Left lung (tissue), 10 donors: ENCODE data around the gene FAM120A. TPM values are rescaled to one million over a fixed set of nuclear protein-coding genes. Genes with fewer than 3 reads are reported as not detected.
A peak's percentile ranks its signal among the peaks of the same experiment; 100 is the strongest.

ENCODE experiments used
- ATAC-seq: fragments of 200-7000 bp; cut with Tn5 transposase; one replicate; pipeline ENCODE4 v1.9.1; 2020; ENCODE audit warnings: moderate library complexity
- DNase-seq, 4 donors: peaks; one replicate each; pipeline ENCODE4 v3.0.0-alpha.2; 2013 to 2020
- H3K27ac ChIP-seq, 2 donors: fragments of 200-600 bp; sonication (generic) in 1 of 2; one replicate each; pipeline versions ENCODE4 v1.5.0 to v1.8.0; 2020 to 2021
- H3K27me3 ChIP-seq, 2 donors: fragments of 200-600 bp; sonication (generic) in 1 of 2; one replicate each; pipeline versions ENCODE4 v1.5.0 to v1.8.0; 2020 to 2021
- H3K36me3 ChIP-seq, 2 donors: fragments of 200-600 bp; sonication (generic) in 1 of 2; one replicate each; pipeline versions ENCODE4 v1.5.0 to v1.8.0; 2020 to 2021
- H3K4me1 ChIP-seq, 2 donors: fragments of 200-600 bp; one replicate each; pipeline ENCODE4 v1.8.0; 2021
- H3K4me3 ChIP-seq, 2 donors: fragments of 200-600 bp; sonication (generic) in 1 of 2; one replicate each; pipeline versions ENCODE4 v1.5.0 to v1.8.0; 2020 to 2021; ENCODE audit warnings: mild to moderate bottlenecking in 1 of 2
- H3K9me3 ChIP-seq, 2 donors: fragments of 200-600 bp; sonication (generic) in 1 of 2; one replicate each; pipeline versions ENCODE4 v1.5.0 to v1.8.0; 2020 to 2021
- intact Hi-C, 2 donors: fragments of 100-400 bp; cut with DNase I; formaldehyde crosslinking; loops; one replicate each; pipeline versions ENCODE4 v1.11.2 to v1.14.2; 2022
- polyA plus RNA-seq, 6 donors: library from polyadenylated mRNA; unstranded; fragments of 120-200 nt; gene quantifications; one replicate each; pipeline ENCODE4 v1.2.1, GENCODE V29; 2013; ENCODE audit not compliant: insufficient read length in 6 of 6
- total RNA-seq, 2 donors: library from RNA; stranded (reverse); fragmentation: NEBNext Ultra II Directional; extraction: Animal tissue kit (Norgen Biotek cat#: 25700); gene quantifications; one replicate each; pipeline ENCODE4 v1.2.1, GENCODE V29; 2021
- TF ChIP-seq, protein P1 (sequence below), 2 donors: fragments of 200-600 bp; sonication (generic) in 1 of 2; IDR thresholded peaks; one replicate each; pipeline versions ENCODE4 v1.5.0 to v1.8.0; 2021; ENCODE audit warnings: antibody characterized with exemption in 2 of 2
- donor health status: DM: no; HTN: yes; CAD: no.
- donor health status: DM: no; HTN: no; CAD: no.

The FAM120A gene
- total and polyA plus RNA-seq, 8 donors: 61.0 to 160 (median 74.0) TPM

DNA sequence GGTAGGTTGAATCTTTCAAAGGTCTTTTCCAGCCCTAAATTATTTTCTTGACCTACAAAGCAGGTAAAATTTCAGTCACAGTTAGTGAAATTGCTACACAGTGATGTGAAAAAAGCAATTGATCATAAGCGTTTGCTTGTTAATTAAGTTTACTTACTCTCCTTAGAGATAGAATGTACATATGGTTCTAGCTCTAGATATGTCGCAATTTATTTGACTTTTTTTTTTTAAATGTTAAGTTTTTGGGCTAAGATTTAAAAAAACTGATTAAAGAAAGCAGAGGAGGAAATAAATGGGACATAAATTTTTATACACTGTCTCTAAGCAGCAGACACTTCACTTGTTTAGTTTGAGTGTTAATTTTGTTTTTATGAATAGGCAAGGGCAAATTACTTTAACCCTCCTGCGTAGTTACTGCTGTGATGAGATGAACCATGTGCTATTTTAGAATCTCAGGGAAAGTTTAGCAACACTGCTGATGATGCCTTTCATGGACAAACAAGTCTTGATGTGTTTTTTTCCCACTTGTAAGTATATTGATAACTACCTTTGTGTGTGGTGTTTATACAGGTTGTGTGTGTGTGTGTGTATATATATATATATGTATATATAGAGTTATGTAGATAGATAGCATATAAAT, 40.2 kb downstream of the FAM120A start:
- Histone ChIP-seq H3K27ac (no peak overlapping the region), H3K4me3 (no peak overlapping the region), H3K9me3 (no peaks in the 10 kb centered on the region), H3K4me1 (peaks cover 0 to 32% of the 10 kb centered on the region in 2 donors), H3K27me3 (no peaks in the 10 kb centered on the region), H3K36me3 (peaks cover 0 to 29% of the 10 kb centered on the region in 2 donors)
- ATAC-seq (no peak), DNase-seq (no peak)
- TF ChIP-seq, protein P1, sequence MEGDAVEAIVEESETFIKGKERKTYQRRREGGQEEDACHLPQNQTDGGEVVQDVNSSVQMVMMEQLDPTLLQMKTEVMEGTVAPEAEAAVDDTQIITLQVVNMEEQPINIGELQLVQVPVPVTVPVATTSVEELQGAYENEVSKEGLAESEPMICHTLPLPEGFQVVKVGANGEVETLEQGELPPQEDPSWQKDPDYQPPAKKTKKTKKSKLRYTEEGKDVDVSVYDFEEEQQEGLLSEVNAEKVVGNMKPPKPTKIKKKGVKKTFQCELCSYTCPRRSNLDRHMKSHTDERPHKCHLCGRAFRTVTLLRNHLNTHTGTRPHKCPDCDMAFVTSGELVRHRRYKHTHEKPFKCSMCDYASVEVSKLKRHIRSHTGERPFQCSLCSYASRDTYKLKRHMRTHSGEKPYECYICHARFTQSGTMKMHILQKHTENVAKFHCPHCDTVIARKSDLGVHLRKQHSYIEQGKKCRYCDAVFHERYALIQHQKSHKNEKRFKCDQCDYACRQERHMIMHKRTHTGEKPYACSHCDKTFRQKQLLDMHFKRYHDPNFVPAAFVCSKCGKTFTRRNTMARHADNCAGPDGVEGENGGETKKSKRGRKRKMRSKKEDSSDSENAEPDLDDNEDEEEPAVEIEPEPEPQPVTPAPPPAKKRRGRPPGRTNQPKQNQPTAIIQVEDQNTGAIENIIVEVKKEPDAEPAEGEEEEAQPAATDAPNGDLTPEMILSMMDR (IDR thresholded peaks at IDR 0.05): no peak
- intact Hi-C loops: no loop called here

DNA sequence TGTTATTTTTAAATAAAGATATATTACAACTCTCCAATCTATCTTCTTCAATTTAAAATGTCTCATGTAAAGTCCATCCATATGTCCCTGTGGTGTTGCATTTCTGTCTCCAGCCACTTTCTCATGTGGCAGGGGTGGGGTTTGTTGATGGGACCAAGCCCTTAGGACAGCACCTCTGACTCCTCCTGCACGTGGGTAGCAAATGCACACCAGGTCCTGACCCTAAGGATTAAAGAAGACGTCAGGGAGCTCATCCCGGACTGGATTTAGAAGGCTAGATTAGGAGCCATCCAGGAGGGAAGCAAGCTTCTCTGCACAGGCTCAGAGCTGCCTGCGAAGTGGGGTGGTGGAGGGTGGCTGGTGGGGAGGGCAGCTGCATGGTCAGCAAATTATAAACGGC, 40.8 kb downstream of the FAM120A start:
- Histone ChIP-seq H3K9me3 (no peaks in the 10 kb centered on the region), H3K4me3 (no peak overlapping the region), H3K4me1 (peaks cover 0 to 32% of the 10 kb centered on the region in 2 donors), H3K27me3 (no peaks in the 10 kb centered on the region), H3K36me3 (peaks cover 0 to 34% of the 10 kb centered on the region in 2 donors), H3K27ac (no peak overlapping the region)
- intact Hi-C loops: no loop called here
- DNase-seq (no peak), ATAC-seq (no peak)
- TF ChIP-seq, protein P1 (IDR thresholded peaks at IDR 0.05): no peak

DNA sequence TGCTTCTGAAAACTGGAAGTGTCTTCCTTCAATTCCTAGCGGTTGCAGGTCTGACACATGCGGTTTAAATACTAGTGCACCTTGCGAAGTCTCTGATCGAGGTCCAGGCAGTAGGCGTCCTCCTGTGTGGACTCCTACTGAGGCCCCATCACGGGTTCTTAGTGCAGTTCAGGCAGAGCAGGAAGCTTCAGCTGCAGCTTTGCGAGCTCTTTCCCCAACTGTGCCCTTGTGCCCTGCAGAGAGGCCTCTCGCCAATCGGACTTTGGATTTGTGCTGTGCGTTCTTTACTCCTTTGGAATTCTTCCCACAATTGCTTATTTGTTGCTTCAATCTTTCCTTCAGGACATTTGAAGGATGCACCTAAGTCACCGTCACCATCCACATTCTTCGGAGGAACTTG, 42.5 kb downstream of the FAM120A start:
- TF ChIP-seq, protein P1 (IDR thresholded peaks at IDR 0.05): no peak
- Histone ChIP-seq H3K4me1 (peaks cover 0 to 29% of the 10 kb centered on the region in 2 donors), H3K27me3 (no peaks in the 10 kb centered on the region), H3K27ac (no peak overlapping the region), H3K9me3 (no peaks in the 10 kb centered on the region), H3K4me3 (no peak overlapping the region), H3K36me3 (peaks cover 0 to 50% of the 10 kb centered on the region in 2 donors)
- ATAC-seq (no peak), DNase-seq (no peak)
- intact Hi-C loops: no loop called here

DNA sequence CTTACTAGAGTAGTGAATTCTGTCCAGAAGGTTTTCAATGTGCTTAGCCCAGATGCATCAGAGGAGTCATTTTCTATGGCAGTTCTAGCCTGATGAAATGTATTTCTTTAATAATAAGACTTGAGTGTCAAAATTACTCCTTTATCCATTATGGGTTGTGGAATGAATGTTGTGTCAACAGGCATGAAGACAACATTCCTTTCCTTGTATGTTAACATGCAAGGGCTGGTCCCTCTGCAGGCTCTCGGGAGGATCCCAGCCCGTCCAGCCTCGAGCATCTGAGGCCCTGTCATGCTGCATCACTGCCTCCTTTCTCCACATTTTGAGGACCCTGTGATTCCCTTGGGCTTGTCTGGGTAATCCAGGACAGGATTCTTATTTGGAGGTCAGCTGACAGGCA, 44.8 kb downstream of the FAM120A start:
- Histone ChIP-seq H3K4me3 (no peak overlapping the region), H3K9me3 (no peaks in the 10 kb centered on the region), H3K4me1 (peaks cover 0 to 29% of the 10 kb centered on the region in 2 donors), H3K27me3 (no peaks in the 10 kb centered on the region), H3K36me3 (peaks cover 0 to 63% of the 10 kb centered on the region in 2 donors), H3K27ac (no peak overlapping the region)
- intact Hi-C loops: no loop called here
- ATAC-seq (no peak), DNase-seq (no peak)
- TF ChIP-seq, protein P1 (IDR thresholded peaks at IDR 0.05): no peak

DNA sequence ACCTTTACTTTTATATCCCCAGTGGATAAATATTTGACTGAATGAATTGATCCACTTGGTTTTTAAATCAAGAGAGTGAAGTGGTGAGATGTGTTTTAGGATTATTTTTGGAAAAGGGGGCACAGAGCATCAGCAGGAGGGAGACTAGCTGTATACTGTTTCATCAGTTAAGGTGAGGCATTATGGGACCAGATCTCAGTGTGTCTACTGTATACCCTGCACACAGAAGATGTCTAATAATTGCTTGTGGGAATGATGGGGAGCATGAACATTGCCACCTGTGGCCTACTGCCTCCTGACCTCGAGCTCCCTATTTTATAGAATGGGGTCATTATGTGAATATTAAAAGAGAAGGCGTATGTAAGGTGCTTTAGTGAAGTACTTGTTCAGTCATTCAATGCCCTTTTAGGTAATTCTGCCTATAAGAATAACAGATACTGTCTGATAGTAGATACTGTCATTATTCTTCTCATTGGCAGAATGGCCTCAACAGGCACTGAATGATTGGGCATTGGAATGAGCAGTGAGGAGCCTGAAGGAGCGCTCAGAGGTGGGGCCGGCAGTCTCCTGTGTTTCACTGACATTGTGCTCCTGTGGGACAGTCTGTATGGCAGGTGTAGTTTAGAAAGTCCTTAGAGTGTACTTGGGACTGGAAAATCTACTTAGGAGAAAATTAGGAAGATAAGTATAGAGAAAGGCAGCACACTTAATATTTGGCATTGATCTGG, 49.2 kb downstream of the FAM120A start:
- no peaks in the 10 kb centered on the region for H3K9me3 ChIP-seq
- TF ChIP-seq, protein P1 (IDR thresholded peaks at IDR 0.05): no peak
- H3K27me3 ChIP-seq: no peaks in the 10 kb centered on the region
- peaks cover 0 to 61% of the 10 kb centered on the region in 2 donors for H3K4me1 ChIP-seq
- peak overlapping the region in 1 of 2 donors; percentile 25 for H3K4me3 ChIP-seq
- peak; percentile 35 for ATAC-seq
- H3K36me3 ChIP-seq: peaks cover 0 to 42% of the 10 kb centered on the region in 2 donors
- DNase-seq: no peak
- intact Hi-C loops: no loop called here
- peak overlapping the region; percentile 23 to 76 for H3K27ac ChIP-seq
